HG03439 (cell line): ENCODE measurements around the gene HTR7.

Experiments
- ATAC-seq: cut with Tn5 transposase; IDR thresholded peaks from one replicate; pipeline ENCODE4 v1.9.1; 2021; ENCODE audit warnings: mild to moderate bottlenecking, moderate library complexity; ENCODE audit not compliant: unreplicated experiment

Gene HTR7

GRCh38 chr10:90805206-90805605 lies 52.6 kb downstream of the HTR7 start:
- ATAC-seq = no peak

GRCh38 chr10:90804354-90804753 lies 53.5 kb downstream of the HTR7 start:
- no peak for ATAC-seq

- no peak for ATAC-seq
These were observed 56.2 kb downstream of the HTR7 start for GRCh38 chr10:90801608-90802007.

GRCh38 chr10:90800232-90800796 lies 57.5 kb downstream of the HTR7 start:
- ATAC-seq = no peak

- no peak for ATAC-seq
These were observed 58.7 kb downstream of the HTR7 start for GRCh38 chr10:90799172-90799571.

- no peak for ATAC-seq
These were observed 59.4 kb downstream of the HTR7 start for GRCh38 chr10:90798482-90798881.

- no peak for ATAC-seq
These were observed 67.4 kb downstream of the HTR7 start for GRCh38 chr10:90790422-90790821.

GRCh38 chr10:90788968-90789367 lies 68.9 kb downstream of the HTR7 start:
- peak; percentile 63 for ATAC-seq

GRCh38 chr10:90788199-90788491 lies 69.7 kb downstream of the HTR7 start:
- no peak for ATAC-seq

- ATAC-seq = no peak
These were observed 70.2 kb downstream of the HTR7 start for GRCh38 chr10:90787393-90788198.

GRCh38 chr10:90785782-90786181 lies 72.1 kb downstream of the HTR7 start:
- ATAC-seq = no peak

GRCh38 chr10:90784771-90785170 lies 73.1 kb downstream of the HTR7 start:
- ATAC-seq = no peak

- ATAC-seq = no peak
These were observed 77.4 kb downstream of the HTR7 start for GRCh38 chr10:90780488-90780887.

- ATAC-seq = no peak
These were observed 78.3 kb downstream of the HTR7 start for GRCh38 chr10:90779548-90779947.

- no peak for ATAC-seq
These were observed 80.2 kb downstream of the HTR7 start for GRCh38 chr10:90777621-90778020.

- no peak for ATAC-seq
These were observed 82.3 kb downstream of the HTR7 start for GRCh38 chr10:90775351-90776028.

- ATAC-seq = no peak
These were observed 87.6 kb downstream of the HTR7 start for GRCh38 chr10:90769946-90770841.

GRCh38 chr10:90751107-90751997 lies 106.5 kb downstream of the HTR7 start:
- ATAC-seq = peak; percentile 76

GRCh38 chr10:90746829-90747228 lies 111.0 kb downstream of the HTR7 start:
- ATAC-seq = no peak

- ATAC-seq = no peak
These were observed 112.3 kb downstream of the HTR7 start for GRCh38 chr10:90745565-90745964.
